Natural killer cell (primary cell): ENCODE results near the gene SLC35F5. TPM values are rescaled to one million over a fixed set of nuclear protein-coding genes. Genes with fewer than 3 reads are reported as not detected.
"Not testable (repeated sequence)": the region's sequence is repeated elsewhere in the genome, so short reads cannot be mapped to it uniquely, and the experiment has no call there.

ENCODE experiments used
- ATAC-seq, 3 donors: fragments of 150-1000 bp in 2 of 3; fragments of 200-7000 bp in 1 of 3; cut with Tn5 transposase; 1 replicate in 1 of 3; 2 replicates in 2 of 3; pipeline ENCODE4 v1.10.0; 2021; ENCODE audit warnings: mild to moderate bottlenecking in 2 of 3, moderate library complexity in 2 of 3
- DNase-seq, 2 donors: peaks; one replicate each; pipeline versions ENCODE4 v3.0.0 to v3.0.0-alpha.2; 2013 to 2021; ENCODE audit warnings: mixed read lengths in 1 of 2
- H3K27ac ChIP-seq: one replicate; pipeline ENCODE4 v1.5.1; 2013; ENCODE audit warnings: mild to moderate bottlenecking, low read length
- H3K27me3 ChIP-seq: one replicate; pipeline ENCODE4 v1.6.1; 2013; ENCODE audit warnings: low read length; ENCODE audit not compliant: control insufficient read depth, insufficient read depth
- H3K36me3 ChIP-seq: one replicate; pipeline ENCODE4 v1.6.1; 2013; ENCODE audit warnings: low read length; ENCODE audit not compliant: control insufficient read depth, insufficient read depth
- H3K4me1 ChIP-seq: one replicate; pipeline ENCODE4 v1.6.1; 2013; ENCODE audit warnings: low read length; ENCODE audit not compliant: control insufficient read depth, insufficient read depth
- H3K4me3 ChIP-seq: one replicate; pipeline ENCODE4 v1.5.1; 2013; ENCODE audit warnings: low read length
- H3K9me3 ChIP-seq: one replicate; pipeline ENCODE4 v1.6.1; 2013; ENCODE audit warnings: low read length; ENCODE audit not compliant: control insufficient read depth, insufficient read depth
- H3K27ac Mint-ChIP-seq, 2 donors: one replicate each; pipeline ENCODE4 v1.8.0; 2022; ENCODE audit warnings: mild to moderate bottlenecking in 2 of 2, mixed read lengths in 2 of 2, moderate library complexity in 1 of 2
- H3K27me3 Mint-ChIP-seq, 2 donors: one replicate each; pipeline ENCODE4 v1.8.0; 2022; ENCODE audit warnings: low read depth in 2 of 2, mixed read lengths in 2 of 2
- H3K36me3 Mint-ChIP-seq: one replicate; pipeline ENCODE4 v1.8.0; 2022; ENCODE audit warnings: mixed read lengths
- H3K4me1 Mint-ChIP-seq, 2 donors: one replicate each; pipeline ENCODE4 v1.8.0; 2022; ENCODE audit warnings: mixed read lengths in 2 of 2
- H3K4me3 Mint-ChIP-seq: one replicate; pipeline ENCODE4 v1.8.0; 2022; ENCODE audit warnings: mild to moderate bottlenecking, moderate library complexity, mixed read lengths
- H3K9me3 Mint-ChIP-seq, 2 donors: one replicate each; pipeline ENCODE4 v1.8.0; 2022; ENCODE audit warnings: mixed read lengths in 2 of 2
- CTCF ChIP-seq: fragments of 200-600 bp; IDR thresholded peaks from one replicate; pipeline ENCODE4 v1.8.0; 2022; ENCODE audit warnings: antibody characterized with exemption
- WGBS: methylation state at CpG from one replicate; pipeline ENCODE4 v1.1.7; 2013; ENCODE audit warnings: missing lambda C conversion rate; ENCODE audit not compliant: insufficient coverage; 5-methylcytosine and 5-hydroxymethylcytosine counted together
- intact Hi-C: fragments of 100-400 bp; cut with micrococcal nuclease; formaldehyde crosslinking; loops from one replicate; pipeline ENCODE4 v1.14.2; 2022
- total RNA-seq, 4 donors: library from RNA; stranded (reverse); fragments of 120-200 nt in 1 of 4; gene quantifications; one replicate each; pipeline versions ENCODE4 v1.2.3 to v1.2.4, GENCODE V29; 2013 to 2022

SLC35F5 gene
- total RNA-seq, 3 donors from 2014 or later (not counting 1 experiment from before 2014, with no cell fraction given) = 42.0 to 48.9 (median 42.3) TPM

GRCh38 chr2:113694438-113694837, 62.0 kb downstream of the SLC35F5 start:
- WGBS = 63% methylated on average over 9 of the region's 9 CpGs
- ATAC-seq (no peak), DNase-seq (no peak)
- Histone ChIP-seq H3K9me3 (no peaks in the 10 kb centered on the region), H3K4me3 (no peak overlapping the region), H3K27ac (no peak overlapping the region), H3K36me3 (no peaks in the 10 kb centered on the region), H3K4me1 (peaks cover 17% of the 10 kb centered on the region), H3K27me3 (no peaks in the 10 kb centered on the region)
- Mint-ChIP-seq H3K4me3 (peak overlapping the region; percentile 6), H3K27me3 (peaks cover 4 to 7% of the 10 kb centered on the region in 2 donors), H3K27ac (no peak overlapping the region), H3K9me3 (no peaks in the 10 kb centered on the region), H3K36me3 (no peaks in the 10 kb centered on the region), H3K4me1 (peaks cover 21 to 27% of the 10 kb centered on the region in 2 donors)
- TF ChIP-seq CTCF = no peak
- intact Hi-C loops = no loop called here

- ATAC-seq = peak; percentile 59 to 67 (median 65)
- Mint-ChIP-seq H3K4me3 (peak overlapping the region; percentile 76), H3K27me3 (peaks cover 4 to 7% of the 10 kb centered on the region in 2 donors), H3K9me3 (no peaks in the 10 kb centered on the region), H3K36me3 (no peaks in the 10 kb centered on the region), H3K4me1 (peaks cover 21 to 22% of the 10 kb centered on the region in 2 donors), H3K27ac (peak overlapping the region; percentile 65 to 81)
- H3K36me3 ChIP-seq = no peaks in the 10 kb centered on the region
- H3K4me1 ChIP-seq = peaks cover 17% of the 10 kb centered on the region
- DNase-seq = peak in 1 of 2 donors; percentile 55
- no peak for TF ChIP-seq CTCF
- no peak overlapping the region for H3K4me3 ChIP-seq
- peak overlapping the region; percentile 4 for H3K27ac ChIP-seq
- no peaks in the 10 kb centered on the region for H3K27me3 ChIP-seq
- 3% methylated on average over 2 of the region's 3 CpGs for WGBS
- intact Hi-C loops = no loop called here
- H3K9me3 ChIP-seq = no peaks in the 10 kb centered on the region
Measured at GRCh38 chr2:113692698-113693428, 63.6 kb downstream of the SLC35F5 start.

- intact Hi-C loops, ATAC-seq, H3K27ac Mint-ChIP-seq, H3K4me3 Mint-ChIP-seq, DNase-seq, H3K27ac ChIP-seq, H3K9me3 ChIP-seq, H3K27me3 Mint-ChIP-seq, H3K27me3 ChIP-seq, H3K9me3 Mint-ChIP-seq, H3K36me3 ChIP-seq, H3K36me3 Mint-ChIP-seq, H3K4me3 ChIP-seq: not testable (repeated sequence)
- peaks cover 17% of the 10 kb centered on the region for H3K4me1 ChIP-seq
- 25% methylated on average over 1 of the region's 3 CpGs for WGBS
- H3K4me1 Mint-ChIP-seq = peaks cover 21 to 22% of the 10 kb centered on the region in 2 donors
Measured at GRCh38 chr2:113690871-113691270, 65.6 kb downstream of the SLC35F5 start.

GRCh38 chr2:113686537-113686936, 69.9 kb downstream of the SLC35F5 start:
- Mint-ChIP-seq H3K27ac (no peak overlapping the region), H3K36me3 (no peaks in the 10 kb centered on the region), H3K4me1 (no peaks in the 10 kb centered on the region), H3K4me3 (no peak overlapping the region), H3K27me3 (peaks cover 0 to 4% of the 10 kb centered on the region in 2 donors), H3K9me3 (no peaks in the 10 kb centered on the region)
- intact Hi-C loops = no loop called here
- Histone ChIP-seq H3K27me3 (no peaks in the 10 kb centered on the region), H3K9me3 (no peaks in the 10 kb centered on the region), H3K27ac (no peak overlapping the region), H3K4me3 (no peak overlapping the region), H3K4me1 (no peaks in the 10 kb centered on the region), H3K36me3 (no peaks in the 10 kb centered on the region)
- ATAC-seq (no peak), DNase-seq (no peak)
- WGBS = no CpG with 5 or more reads among the region's 2 CpGs
- TF ChIP-seq CTCF = no peak
